Measurements from ENCODE around the gene CCDC15.

Gene CCDC15

DNA sequence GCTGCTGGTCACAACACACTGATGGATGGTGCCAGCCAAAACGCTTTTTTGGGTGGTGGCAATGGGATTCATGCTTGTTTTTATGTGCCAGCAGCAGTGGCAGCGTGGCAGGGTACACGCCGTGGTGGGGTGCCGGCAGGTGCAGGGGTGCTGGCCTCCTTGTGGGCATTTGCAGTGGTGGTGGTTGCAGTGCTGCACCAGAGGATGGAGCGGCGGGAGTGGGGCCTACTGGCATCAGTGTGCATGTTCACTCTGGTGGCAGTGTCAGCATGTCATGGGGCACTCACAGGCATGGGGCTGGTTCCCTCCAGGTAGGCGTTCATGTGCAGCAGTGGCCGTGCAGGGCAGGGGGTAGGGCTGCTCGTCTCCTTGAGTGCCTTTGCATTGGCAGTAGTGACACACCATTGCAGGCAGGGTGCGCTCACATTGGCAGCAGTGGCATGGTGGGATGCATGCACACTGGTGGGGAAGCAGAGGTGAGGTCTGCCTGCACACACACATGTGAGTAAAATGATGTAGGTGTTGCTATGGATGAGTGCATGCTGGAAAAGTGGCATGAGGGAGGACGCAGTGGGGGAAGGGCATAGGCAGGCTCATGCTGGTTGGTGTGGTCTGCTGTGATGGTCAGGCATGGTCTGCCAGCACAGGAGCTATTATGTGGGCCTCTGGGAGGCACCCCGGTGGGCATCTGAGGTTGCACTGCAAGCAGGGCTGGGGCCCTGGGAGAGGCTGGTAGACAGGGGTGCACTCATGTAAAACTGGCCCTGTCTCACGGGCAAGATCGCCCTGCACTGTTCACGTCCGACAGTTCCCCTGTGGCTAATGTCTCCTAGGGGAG, 29.9 kb downstream of the CCDC15 start:
- DNase-seq (ENCODE audit: low read depth), result no peak
- H3K4me3 ChIP-seq (ENCODE audit: low read depth, low read length), result no peak overlapping the region
- TF ChIP-seq, protein P1, sequence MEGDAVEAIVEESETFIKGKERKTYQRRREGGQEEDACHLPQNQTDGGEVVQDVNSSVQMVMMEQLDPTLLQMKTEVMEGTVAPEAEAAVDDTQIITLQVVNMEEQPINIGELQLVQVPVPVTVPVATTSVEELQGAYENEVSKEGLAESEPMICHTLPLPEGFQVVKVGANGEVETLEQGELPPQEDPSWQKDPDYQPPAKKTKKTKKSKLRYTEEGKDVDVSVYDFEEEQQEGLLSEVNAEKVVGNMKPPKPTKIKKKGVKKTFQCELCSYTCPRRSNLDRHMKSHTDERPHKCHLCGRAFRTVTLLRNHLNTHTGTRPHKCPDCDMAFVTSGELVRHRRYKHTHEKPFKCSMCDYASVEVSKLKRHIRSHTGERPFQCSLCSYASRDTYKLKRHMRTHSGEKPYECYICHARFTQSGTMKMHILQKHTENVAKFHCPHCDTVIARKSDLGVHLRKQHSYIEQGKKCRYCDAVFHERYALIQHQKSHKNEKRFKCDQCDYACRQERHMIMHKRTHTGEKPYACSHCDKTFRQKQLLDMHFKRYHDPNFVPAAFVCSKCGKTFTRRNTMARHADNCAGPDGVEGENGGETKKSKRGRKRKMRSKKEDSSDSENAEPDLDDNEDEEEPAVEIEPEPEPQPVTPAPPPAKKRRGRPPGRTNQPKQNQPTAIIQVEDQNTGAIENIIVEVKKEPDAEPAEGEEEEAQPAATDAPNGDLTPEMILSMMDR (IDR thresholded peaks at IDR 0.05; ENCODE audit: low read depth, low read length, missing control alignments), result no peak
- in situ Hi-C loops (cut with HindIII; ENCODE audit: low sequenced_read_pairs), result no loop called here

DNA sequence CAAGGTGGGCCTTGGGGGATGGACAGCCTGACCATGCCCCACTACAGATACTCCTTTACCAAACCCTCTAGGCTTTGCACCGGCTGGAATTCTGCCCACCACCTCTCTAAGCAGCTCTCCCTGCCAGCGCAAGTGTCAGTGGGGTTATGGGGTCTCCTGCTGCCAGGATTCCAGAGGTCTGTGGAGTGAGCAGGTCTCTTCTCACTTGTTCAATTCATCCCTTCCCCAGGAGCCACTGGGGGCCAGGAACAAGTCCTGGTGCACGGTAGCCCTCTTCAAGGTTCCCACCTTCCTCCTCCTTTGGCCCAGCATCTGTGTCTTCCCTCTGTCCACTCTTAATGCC, 30.5 kb downstream of the CCDC15 start:
- H3K4me3 ChIP-seq (ENCODE audit: low read depth, low read length), result no peak overlapping the region
- TF ChIP-seq, protein P1 (IDR thresholded peaks at IDR 0.05; ENCODE audit: low read depth, low read length, missing control alignments), result no peak
- no peak for DNase-seq (ENCODE audit: low read depth)
- in situ Hi-C loops (cut with HindIII; ENCODE audit: low sequenced_read_pairs), result no loop called here

DNA sequence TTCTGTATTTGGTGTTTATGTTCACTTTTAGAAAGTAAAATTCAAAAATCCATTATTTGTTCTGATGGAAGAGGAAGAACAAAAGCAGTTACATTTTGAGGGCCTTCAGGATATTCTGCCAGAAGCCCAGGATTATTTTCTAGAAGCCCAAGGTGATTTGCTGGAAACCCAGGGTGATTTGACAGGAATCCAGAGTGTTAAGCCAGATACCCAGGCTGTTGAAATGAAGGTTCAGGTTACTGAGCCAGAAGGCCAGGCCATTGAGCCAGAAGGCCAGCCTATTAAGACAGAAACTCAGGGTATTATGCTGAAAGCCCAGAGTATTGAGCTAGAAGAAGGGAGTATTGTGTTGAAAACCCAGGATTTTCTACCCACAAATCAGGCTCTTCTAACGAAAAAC, 33.1 kb downstream of the CCDC15 start:
- no peak overlapping the region for H3K4me3 ChIP-seq (ENCODE audit: low read depth, low read length)
- TF ChIP-seq, protein P1 (IDR thresholded peaks at IDR 0.05; ENCODE audit: low read depth, low read length, missing control alignments), result no peak
- DNase-seq (ENCODE audit: low read depth), result no peak
- in situ Hi-C loops (cut with HindIII; ENCODE audit: low sequenced_read_pairs), result no loop called here

DNA sequence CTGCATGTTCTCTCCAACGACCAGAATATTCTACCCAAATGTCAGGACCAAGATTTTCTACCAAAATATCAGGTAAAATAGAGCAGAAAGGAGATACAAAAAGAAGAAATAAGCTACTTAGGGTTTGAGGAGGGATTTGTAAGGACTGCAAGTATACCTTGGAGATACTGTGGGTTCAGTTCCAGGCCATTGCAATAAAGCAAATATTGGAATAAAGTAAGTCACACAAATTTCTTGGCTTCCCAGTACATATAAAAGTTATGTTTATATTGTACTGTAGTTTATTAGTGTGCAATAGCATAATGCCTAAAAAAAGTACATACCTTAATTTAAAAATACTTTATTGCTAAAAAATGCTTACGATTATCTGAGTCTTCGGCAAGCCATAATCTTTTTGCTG, 34.1 kb downstream of the CCDC15 start:
- in situ Hi-C loops (cut with HindIII; ENCODE audit: low sequenced_read_pairs), result no loop called here
- TF ChIP-seq, protein P1 (IDR thresholded peaks at IDR 0.05; ENCODE audit: low read depth, low read length, missing control alignments), result no peak
- DNase-seq (ENCODE audit: low read depth), result no peak
- no peak overlapping the region for H3K4me3 ChIP-seq (ENCODE audit: low read depth, low read length)

- no peak for DNase-seq (ENCODE audit: low read depth)
- TF ChIP-seq, protein P1 (IDR thresholded peaks at IDR 0.05; ENCODE audit: low read depth, low read length, missing control alignments), result no peak
- in situ Hi-C loops (cut with HindIII; ENCODE audit: low sequenced_read_pairs), result no loop called here
- no peak overlapping the region for H3K4me3 ChIP-seq (ENCODE audit: low read depth, low read length)
Observed at GRCh38 chr11:125001079-125001778, 47.2 kb downstream of the CCDC15 start.

GRCh38 chr11:125001849-125002248, 47.8 kb downstream of the CCDC15 start:
- in situ Hi-C loops (cut with HindIII; ENCODE audit: low sequenced_read_pairs), result no loop called here
- TF ChIP-seq, protein P1 (IDR thresholded peaks at IDR 0.05; ENCODE audit: low read depth, low read length, missing control alignments), result no peak
- no peak for DNase-seq (ENCODE audit: low read depth)
- H3K4me3 ChIP-seq (ENCODE audit: low read depth, low read length), result no peak overlapping the region
